Colonic mucosa (tissue), 4 donors: ENCODE measurements around the gene RPL13A. TPM values are rescaled to one million over a fixed set of nuclear protein-coding genes. Genes with fewer than 3 reads are reported as not detected.
"Not testable (repeated sequence)": the region's sequence is repeated elsewhere in the genome, so short reads cannot be mapped to it uniquely, and the experiment has no call there.

Experiments used
- DNase-seq: peaks from one replicate; pipeline ENCODE4 v3.0.0-alpha.2; 2020
- H3K27ac ChIP-seq: fragments of 200-600 bp; one replicate; pipeline ENCODE4 v1.8.0; 2021
- H3K27me3 ChIP-seq: fragments of 200-600 bp; one replicate; pipeline ENCODE4 v1.8.0; 2021
- H3K36me3 ChIP-seq: fragments of 200-600 bp; one replicate; pipeline ENCODE4 v1.8.0; 2021
- H3K4me1 ChIP-seq: fragments of 200-600 bp; one replicate; pipeline ENCODE4 v1.8.0; 2021; ENCODE audit warnings: mild to moderate bottlenecking
- H3K4me3 ChIP-seq: fragments of 200-600 bp; one replicate; pipeline ENCODE4 v1.8.0; 2021
- H3K9ac ChIP-seq, 2 donors: one replicate each; pipeline ENCODE4 v1.7.0; 2013; ENCODE audit warnings: control low read depth in 2 of 2, low read depth in 2 of 2, low read length in 2 of 2
- H3K9me3 ChIP-seq: fragments of 200-600 bp; one replicate; pipeline ENCODE4 v1.8.0; 2021
- intact Hi-C: fragments of 100-400 bp; cut with DNase I; formaldehyde crosslinking; loops from one replicate; pipeline ENCODE4 v1.14.1; 2022
- total RNA-seq, 2 donors: library from RNA; stranded (reverse); fragmentation: NEBNext Ultra II Directional in 1 of 2; extraction: Animal tissue kit (Norgen Biotek cat#: 25700) in 1 of 2; gene quantifications; one replicate each; pipeline ENCODE4 v1.2.1, GENCODE V29; 2021
- TF ChIP-seq, protein P1 (sequence below): fragments of 200-600 bp; IDR thresholded peaks from one replicate; pipeline ENCODE4 v1.8.0; 2022; ENCODE audit warnings: antibody characterized with exemption, mild to moderate bottlenecking
- donor health status: healthy.
- donor health status: DM: no; HTN: no; CAD: no.
- donor health status: DM: no; HTN: no; CAD: no.

Gene RPL13A
- total RNA-seq, 2 donors from 2014 or later: 2,431 to 2,528 TPM

DNA sequence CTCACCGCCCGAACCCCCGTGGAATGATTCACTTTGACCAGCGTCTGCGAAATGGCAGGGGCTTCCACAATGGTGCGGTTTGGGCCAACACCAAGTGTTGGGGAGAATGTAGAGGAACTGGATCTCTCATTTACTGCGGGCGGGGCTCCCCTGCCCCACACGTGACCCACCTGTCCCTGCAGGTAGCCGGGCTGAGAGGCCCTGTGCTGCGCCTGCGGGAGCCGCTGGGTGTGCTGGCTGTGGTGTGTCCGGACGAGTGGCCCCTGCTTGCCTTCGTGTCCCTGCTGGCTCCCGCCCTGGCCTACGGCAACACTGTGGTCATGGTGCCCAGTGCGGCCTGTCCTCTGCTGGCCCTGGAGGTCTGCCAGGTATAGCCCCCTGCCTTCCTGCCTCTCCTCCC is 19.2 kb upstream of the RPL13A start:
- intact Hi-C loops: no loop called here
- Histone ChIP-seq H3K9me3 (no peaks in the 10 kb centered on the region), H3K36me3 (no peaks in the 10 kb centered on the region), H3K27me3 (no peaks in the 10 kb centered on the region), H3K4me3 (no peak overlapping the region), H3K27ac (peak overlapping the region; percentile 47), H3K4me1 (no peaks in the 10 kb centered on the region), H3K9ac (no peak overlapping the region)
- DNase-seq: no peak
- TF ChIP-seq, protein P1, sequence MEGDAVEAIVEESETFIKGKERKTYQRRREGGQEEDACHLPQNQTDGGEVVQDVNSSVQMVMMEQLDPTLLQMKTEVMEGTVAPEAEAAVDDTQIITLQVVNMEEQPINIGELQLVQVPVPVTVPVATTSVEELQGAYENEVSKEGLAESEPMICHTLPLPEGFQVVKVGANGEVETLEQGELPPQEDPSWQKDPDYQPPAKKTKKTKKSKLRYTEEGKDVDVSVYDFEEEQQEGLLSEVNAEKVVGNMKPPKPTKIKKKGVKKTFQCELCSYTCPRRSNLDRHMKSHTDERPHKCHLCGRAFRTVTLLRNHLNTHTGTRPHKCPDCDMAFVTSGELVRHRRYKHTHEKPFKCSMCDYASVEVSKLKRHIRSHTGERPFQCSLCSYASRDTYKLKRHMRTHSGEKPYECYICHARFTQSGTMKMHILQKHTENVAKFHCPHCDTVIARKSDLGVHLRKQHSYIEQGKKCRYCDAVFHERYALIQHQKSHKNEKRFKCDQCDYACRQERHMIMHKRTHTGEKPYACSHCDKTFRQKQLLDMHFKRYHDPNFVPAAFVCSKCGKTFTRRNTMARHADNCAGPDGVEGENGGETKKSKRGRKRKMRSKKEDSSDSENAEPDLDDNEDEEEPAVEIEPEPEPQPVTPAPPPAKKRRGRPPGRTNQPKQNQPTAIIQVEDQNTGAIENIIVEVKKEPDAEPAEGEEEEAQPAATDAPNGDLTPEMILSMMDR: no peak

DNA sequence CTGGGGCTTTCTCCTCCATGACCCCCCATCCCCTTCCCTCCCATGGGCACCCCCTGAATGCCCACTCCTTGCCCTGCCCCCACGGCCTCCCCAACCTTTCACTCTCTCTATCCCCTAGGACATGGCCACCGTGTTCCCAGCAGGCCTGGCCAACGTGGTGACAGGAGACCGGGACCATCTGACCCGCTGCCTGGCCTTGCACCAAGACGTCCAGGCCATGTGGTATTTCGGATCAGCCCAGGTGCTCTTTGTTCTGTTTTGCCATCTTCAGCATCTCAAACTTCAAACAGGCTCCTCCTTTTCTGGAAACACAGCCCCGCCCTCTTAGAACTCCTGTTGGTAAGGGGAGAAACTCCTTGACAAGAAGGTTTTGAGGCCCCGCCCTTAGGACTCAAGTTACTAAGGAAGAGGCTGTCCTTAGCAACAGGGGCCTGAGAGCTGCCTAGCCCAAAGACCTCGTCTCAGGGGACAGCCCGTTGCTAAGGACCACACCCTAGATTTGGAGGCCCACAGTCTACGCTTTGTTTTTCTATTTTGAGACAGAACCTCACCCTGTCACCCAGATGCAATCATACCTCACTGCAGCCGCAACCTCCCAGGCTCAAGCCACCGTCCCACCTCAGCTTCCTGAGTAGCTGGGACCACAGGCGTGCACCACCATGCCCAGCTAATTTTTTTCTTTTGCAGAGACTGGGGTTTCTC is 18.5 kb upstream of the RPL13A start:
- peak overlapping the region; percentile 47 for H3K27ac ChIP-seq
- H3K36me3 ChIP-seq: no peaks in the 10 kb centered on the region
- no peaks in the 10 kb centered on the region for H3K27me3 ChIP-seq
- H3K4me1 ChIP-seq: no peaks in the 10 kb centered on the region
- intact Hi-C loops: no loop called here
- H3K9ac ChIP-seq: no peak overlapping the region
- DNase-seq: peak; percentile 67
- H3K4me3 ChIP-seq: no peak overlapping the region
- TF ChIP-seq, protein P1: no peak
- H3K9me3 ChIP-seq: no peaks in the 10 kb centered on the region

DNA sequence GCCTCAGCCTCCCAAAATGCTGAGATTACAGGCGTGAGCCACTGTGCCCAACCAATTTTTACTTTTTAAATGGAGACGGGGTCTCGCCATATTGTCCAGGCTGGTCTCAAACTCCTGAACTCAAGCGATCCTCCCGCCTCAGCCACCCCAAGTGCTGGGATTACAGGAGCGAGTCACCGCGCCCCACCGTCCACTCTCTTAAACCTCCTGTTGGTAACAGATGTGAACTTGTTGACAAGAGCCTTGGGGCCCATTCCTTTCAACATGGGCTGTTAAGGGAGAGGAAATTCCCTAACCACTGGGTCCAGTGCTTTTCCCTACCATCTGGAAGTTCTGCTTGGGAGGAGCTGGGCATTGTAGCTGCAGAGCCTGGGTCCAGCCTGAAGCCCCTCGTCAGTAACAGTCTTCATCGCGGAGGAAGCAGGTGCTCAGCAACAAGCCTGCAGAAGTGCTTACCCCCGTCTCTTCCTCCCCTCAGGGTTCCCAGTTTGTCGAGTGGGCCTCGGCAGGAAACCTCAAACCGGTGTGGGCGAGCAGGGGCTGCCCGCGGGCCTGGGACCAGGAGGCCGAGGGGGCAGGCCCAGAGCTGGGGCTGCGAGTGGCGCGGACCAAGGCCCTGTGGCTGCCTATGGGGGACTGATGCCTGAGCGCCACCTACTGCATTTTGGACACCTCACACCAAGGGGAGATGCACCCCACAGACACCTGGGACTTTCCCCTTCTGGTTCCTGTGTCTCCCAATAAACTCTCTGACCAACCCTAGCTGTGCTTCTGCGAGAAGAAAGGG is 17.4 kb upstream of the RPL13A start:
- H3K27ac ChIP-seq: peak overlapping the region; percentile 47
- H3K4me3 ChIP-seq: no peak overlapping the region
- H3K9me3 ChIP-seq: no peaks in the 10 kb centered on the region
- intact Hi-C loops: no loop called here
- no peak overlapping the region for H3K9ac ChIP-seq
- no peaks in the 10 kb centered on the region for H3K36me3 ChIP-seq
- H3K4me1 ChIP-seq: no peaks in the 10 kb centered on the region
- no peaks in the 10 kb centered on the region for H3K27me3 ChIP-seq
- TF ChIP-seq, protein P1: peak; percentile 15
- DNase-seq: no peak

DNA sequence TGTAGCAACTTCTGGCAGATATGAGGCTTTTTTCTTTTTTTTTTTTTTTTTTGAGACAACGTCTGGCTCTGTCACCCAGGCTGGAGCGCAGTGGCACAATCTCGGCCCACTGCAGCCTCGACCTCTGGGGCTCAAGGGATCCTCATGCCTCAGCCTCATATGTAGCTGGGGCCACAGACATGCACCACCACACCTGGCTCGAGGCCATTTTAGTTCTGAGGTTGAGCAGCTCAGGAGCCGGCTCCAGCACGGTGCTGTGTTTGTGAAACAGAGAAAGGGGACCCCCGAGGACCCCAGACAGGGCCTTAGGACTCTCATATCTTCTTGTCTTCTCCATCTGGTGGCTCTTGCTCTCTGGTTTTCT is 16.8 kb upstream of the RPL13A start:
- Histone ChIP-seq H3K27ac (peak overlapping the region; percentile 9), H3K9me3 (no peaks in the 10 kb centered on the region), H3K4me3 (no peak overlapping the region), H3K27me3 (no peaks in the 10 kb centered on the region), H3K36me3 (no peaks in the 10 kb centered on the region), H3K4me1 (no peaks in the 10 kb centered on the region), H3K9ac (no peak overlapping the region)
- intact Hi-C loops: no loop called here
- no peak for DNase-seq
- TF ChIP-seq, protein P1: no peak

DNA sequence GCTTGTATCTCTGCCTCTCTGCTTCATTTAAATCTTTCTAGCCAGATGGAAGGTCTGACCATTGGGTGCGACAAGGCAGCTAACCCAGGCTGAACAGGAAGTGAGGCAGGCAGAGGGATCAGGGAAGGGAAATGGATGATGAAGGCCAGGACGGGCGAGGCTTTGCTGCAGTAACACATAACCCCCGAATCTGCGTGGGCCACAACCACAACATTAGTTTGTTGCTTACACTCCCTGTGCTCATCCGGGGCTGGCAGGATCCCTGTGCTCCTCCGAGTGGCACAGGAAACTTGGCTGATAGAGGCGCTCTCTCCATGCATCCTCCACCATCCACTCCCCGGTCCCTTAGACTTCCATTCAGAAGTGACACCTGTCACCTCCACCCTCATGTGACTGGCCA is 14.5 kb upstream of the RPL13A start:
- H3K27me3 ChIP-seq: no peaks in the 10 kb centered on the region
- no peaks in the 10 kb centered on the region for H3K36me3 ChIP-seq
- intact Hi-C loops: no loop called here
- no peak for DNase-seq
- no peaks in the 10 kb centered on the region for H3K9me3 ChIP-seq
- H3K4me3 ChIP-seq: no peak overlapping the region
- no peak overlapping the region for H3K9ac ChIP-seq
- TF ChIP-seq, protein P1: no peak
- no peaks in the 10 kb centered on the region for H3K4me1 ChIP-seq
- H3K27ac ChIP-seq: peak overlapping the region; percentile 27

DNA sequence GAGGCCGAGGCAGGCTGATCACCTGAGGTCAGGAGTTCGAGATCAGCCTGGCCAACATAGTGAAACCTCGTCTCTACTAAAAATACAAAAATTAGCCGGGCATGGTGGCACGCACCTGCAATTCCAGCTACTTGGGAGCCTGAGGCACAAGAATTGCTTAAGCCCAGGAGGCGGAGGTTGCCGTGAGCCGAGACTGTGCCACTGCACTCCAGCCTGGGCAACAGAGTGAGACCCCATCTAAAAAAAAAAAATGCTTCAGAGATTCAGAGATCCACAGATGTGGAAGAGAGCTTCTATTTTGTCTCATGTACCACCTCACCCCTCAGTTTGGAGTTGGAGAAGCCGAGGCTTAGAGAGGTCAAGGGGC is 13.9 kb upstream of the RPL13A start:
- H3K9me3 ChIP-seq, intact Hi-C loops, H3K36me3 ChIP-seq, H3K27me3 ChIP-seq, H3K4me1 ChIP-seq, DNase-seq: not testable (repeated sequence)
- peak overlapping the region; percentile 73 to 74 for H3K9ac ChIP-seq
- H3K27ac ChIP-seq: peak overlapping the region; percentile 27
- H3K4me3 ChIP-seq: peak overlapping the region; percentile 30
